NCI-H526 treated with DMSO at 0.1 percent for 48 hours (cell line): Measurements from ENCODE around the gene TCF15.
"Not testable (repeated sequence)": the region's sequence is repeated elsewhere in the genome, so short reads cannot be mapped to it uniquely, and the experiment has no call there.

Experiments used
- DNase-seq: peaks from one replicate; lab custom pipeline; 2025; lab: John Stamatoyannopoulos, UW

Gene TCF15

GRCh38 chr20:642013-642397, 31.9 kb upstream of the TCF15 start:
- not testable (repeated sequence) for DNase-seq

- DNase-seq = peak; percentile 16
Observed at GRCh38 chr20:641516-641875, 31.4 kb upstream of the TCF15 start.

- no peak for DNase-seq
Observed at GRCh38 chr20:640674-641515, 30.8 kb upstream of the TCF15 start.

GRCh38 chr20:638579-638978, 28.5 kb upstream of the TCF15 start:
- no peak for DNase-seq

- DNase-seq = no peak
Observed at GRCh38 chr20:637559-637958, 27.4 kb upstream of the TCF15 start.

- DNase-seq = no peak
Observed at GRCh38 chr20:635893-636338, 25.8 kb upstream of the TCF15 start.

GRCh38 chr20:635028-635892, 25.2 kb upstream of the TCF15 start:
- no peak for DNase-seq

- DNase-seq = peak; percentile 79
Observed at GRCh38 chr20:634148-634925, 24.2 kb upstream of the TCF15 start.

GRCh38 chr20:631101-631500, 21.0 kb upstream of the TCF15 start:
- DNase-seq = no peak

GRCh38 chr20:626579-626978, 16.5 kb upstream of the TCF15 start:
- DNase-seq = no peak

- no peak for DNase-seq
Observed at GRCh38 chr20:625360-625932, 15.3 kb upstream of the TCF15 start.

GRCh38 chr20:623704-624103, 13.6 kb upstream of the TCF15 start:
- no peak for DNase-seq

GRCh38 chr20:623021-623420, 12.9 kb upstream of the TCF15 start:
- no peak for DNase-seq

- DNase-seq = no peak
Observed at GRCh38 chr20:622161-622560, 12.1 kb upstream of the TCF15 start.

GRCh38 chr20:621125-621756, 11.1 kb upstream of the TCF15 start:
- no peak for DNase-seq

GRCh38 chr20:620246-620645, 10.1 kb upstream of the TCF15 start:
- DNase-seq = no peak

GRCh38 chr20:618980-619379, 8.9 kb upstream of the TCF15 start:
- no peak for DNase-seq

GRCh38 chr20:617934-618690, 8.0 kb upstream of the TCF15 start:
- no peak for DNase-seq

- DNase-seq = no peak
Observed at GRCh38 chr20:615514-615913, 5.4 kb upstream of the TCF15 start.

- DNase-seq = no peak
Observed at GRCh38 chr20:611843-612185, 1.7 kb upstream of the TCF15 start.
